ENCODE results near the gene OSBPL5. TPM values are rescaled to one million over a fixed set of nuclear protein-coding genes. Genes with fewer than 3 reads are reported as not detected.

The OSBPL5 gene
- polyA plus RNA-seq, 3 donors, result 3.1 to 30.3 (median 6.8) TPM

GRCh38 chr11:3198815-3199214 lies 33.7 kb upstream of the OSBPL5 start:
- no peak overlapping the region for H3K27ac Mint-ChIP-seq

DNA sequence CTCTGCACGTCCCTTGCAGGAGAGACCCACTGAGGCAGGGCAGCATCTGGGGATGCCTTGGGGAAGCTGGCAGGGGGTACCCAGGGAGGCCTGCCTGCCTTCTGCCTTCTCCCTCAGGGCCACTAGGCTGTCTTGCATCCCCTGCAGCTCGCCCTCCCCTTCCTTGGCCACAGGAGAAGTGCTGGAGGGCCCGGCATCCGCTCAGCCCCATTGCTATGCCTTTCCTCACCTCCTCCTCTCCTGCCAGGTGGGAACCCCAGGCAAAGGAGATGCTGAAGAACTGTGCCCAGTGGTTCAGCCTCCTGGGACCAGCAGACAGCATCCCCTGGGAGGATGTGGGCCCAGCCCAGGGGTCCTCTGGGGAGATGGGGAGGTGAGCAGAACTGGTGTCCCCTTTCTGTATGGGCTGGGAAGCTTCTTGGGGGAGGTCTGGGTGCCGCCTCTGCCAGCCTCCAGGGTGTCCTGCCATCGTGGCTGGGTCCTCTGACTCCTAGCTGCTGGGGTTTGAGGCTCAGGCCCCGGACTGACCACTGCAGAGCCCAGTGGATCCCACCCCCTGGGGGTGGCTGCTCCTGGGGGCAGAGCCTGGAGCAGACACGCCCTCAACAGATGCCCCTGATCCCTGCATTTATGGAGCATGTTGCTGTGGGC lies 32.9 kb upstream of the OSBPL5 start:
- intact Hi-C loops (cut with micrococcal nuclease), result no loop called here
- Mint-ChIP-seq H3K9me3 (peaks cover 0 to 2% (median 0%) of the 10 kb centered on the region in 7 donors), H3K4me3 (no peak overlapping the region), H3K27me3 (ENCODE audit: low read depth in 3 of 3) (peaks cover 24 to 51% (median 26%) of the 10 kb centered on the region in 3 donors), H3K4me1 (peaks cover 4% of the 10 kb centered on the region), H3K36me3 (no peaks in the 10 kb centered on the region), H3K27ac (peak overlapping the region in 1 of 7 donors; percentile 25)
- Histone ChIP-seq H3K79me2 (ENCODE audit: insufficient read depth, low read length) (no peaks in the 10 kb centered on the region), H3K36me3 (replicated peaks in 1 of 2; ENCODE audit: control insufficient read depth in 1 of 2, insufficient read depth in 2 of 2, low read length in 2 of 2) (no peaks in the 10 kb centered on the region), H3K9ac (ENCODE audit: insufficient read depth, low read length, poor library complexity, severe bottlenecking) (no peak overlapping the region), H4K20me1 (ENCODE audit: insufficient read depth, low read length) (no peaks in the 10 kb centered on the region), H3K9me3 (replicated peaks in 1 of 2; ENCODE audit: control insufficient read depth in 1 of 2, insufficient read depth in 1 of 2, low read length in 2 of 2) (no peaks in the 10 kb centered on the region), H3K4me2 (replicated peaks; ENCODE audit: extremely low read depth, low read length, poor library complexity, severe bottlenecking) (no peak overlapping the region), H3K4me1 (ENCODE audit: control insufficient read depth in 1 of 2, insufficient read depth in 2 of 2, low read length in 2 of 2) (peaks cover 3 to 7% of the 10 kb centered on the region in 2 donors), H2AFZ (ENCODE audit: insufficient read depth, low read depth, low read length, poor library complexity, severe bottlenecking) (no peak overlapping the region), H3K27me3 (ENCODE audit: control insufficient read depth in 2 of 2, insufficient read depth in 2 of 2, low read length in 2 of 2) (peaks cover 0 to 16% of the 10 kb centered on the region in 2 donors), H3K4me3 (replicated peaks in 1 of 3; ENCODE audit: low read depth in 2 of 3, low read length in 3 of 3) (no peak overlapping the region), H3K27ac (ENCODE audit: low read depth in 1 of 2, low read length in 2 of 2) (no peak overlapping the region)
- no peak for TF ChIP-seq CTCF (IDR thresholded peaks at IDR 0.05)
- 93% methylated on average over 4 of the region's 8 CpGs for WGBS (ENCODE audit: insufficient coverage)
- DNase-seq, result no peak

More at GRCh38 chr11:3198815-3199214, 33.7 kb upstream of the OSBPL5 start:
- Mint-ChIP-seq H3K27me3 (ENCODE audit: low read depth in 3 of 3) (peaks cover 32 to 54% (median 33%) of the 10 kb centered on the region in 3 donors), H3K36me3 (no peaks in the 10 kb centered on the region), H3K4me3 (no peak overlapping the region), H3K9me3 (peaks cover 0 to 2% (median 0%) of the 10 kb centered on the region in 7 donors), H3K4me1 (peaks cover 4% of the 10 kb centered on the region)
- Histone ChIP-seq H3K27me3 (ENCODE audit: control insufficient read depth in 2 of 2, insufficient read depth in 2 of 2, low read length in 2 of 2) (peaks cover 3 to 24% of the 10 kb centered on the region in 2 donors), H3K4me1 (ENCODE audit: control insufficient read depth in 1 of 2, insufficient read depth in 2 of 2, low read length in 2 of 2) (peaks cover 3 to 7% of the 10 kb centered on the region in 2 donors), H3K9ac (ENCODE audit: insufficient read depth, low read length, poor library complexity, severe bottlenecking) (no peak overlapping the region), H3K9me3 (replicated peaks in 1 of 2; ENCODE audit: control insufficient read depth in 1 of 2, insufficient read depth in 1 of 2, low read length in 2 of 2) (no peaks in the 10 kb centered on the region), H3K4me2 (replicated peaks; ENCODE audit: extremely low read depth, low read length, poor library complexity, severe bottlenecking) (no peak overlapping the region), H3K79me2 (ENCODE audit: insufficient read depth, low read length) (no peaks in the 10 kb centered on the region), H3K4me3 (replicated peaks in 1 of 3; ENCODE audit: low read depth in 2 of 3, low read length in 3 of 3) (no peak overlapping the region), H2AFZ (ENCODE audit: insufficient read depth, low read depth, low read length, poor library complexity, severe bottlenecking) (no peak overlapping the region), H4K20me1 (ENCODE audit: insufficient read depth, low read length) (no peaks in the 10 kb centered on the region), H3K27ac (ENCODE audit: low read depth in 1 of 2, low read length in 2 of 2) (no peak overlapping the region), H3K36me3 (replicated peaks in 1 of 2; ENCODE audit: control insufficient read depth in 1 of 2, insufficient read depth in 2 of 2, low read length in 2 of 2) (no peaks in the 10 kb centered on the region)
- TF ChIP-seq CTCF (IDR thresholded peaks at IDR 0.05), result no peak
- DNase-seq, result no peak
- WGBS (ENCODE audit: insufficient coverage), result 91% methylated on average over 14 of the region's 15 CpGs
- intact Hi-C loops (cut with micrococcal nuclease), result no loop called here
